ENCODE measurements around the gene SDK1.
A peak's percentile ranks its signal among the peaks of the same experiment; 100 is the strongest.
"Not testable (repeated sequence)": the region's sequence is repeated elsewhere in the genome, so short reads cannot be mapped to it uniquely, and the experiment has no call there.

The SDK1 gene

GRCh38 chr7:3682028-3682710 lies 381.1 kb downstream of the SDK1 start:
- no peak for DNase-seq

DNA sequence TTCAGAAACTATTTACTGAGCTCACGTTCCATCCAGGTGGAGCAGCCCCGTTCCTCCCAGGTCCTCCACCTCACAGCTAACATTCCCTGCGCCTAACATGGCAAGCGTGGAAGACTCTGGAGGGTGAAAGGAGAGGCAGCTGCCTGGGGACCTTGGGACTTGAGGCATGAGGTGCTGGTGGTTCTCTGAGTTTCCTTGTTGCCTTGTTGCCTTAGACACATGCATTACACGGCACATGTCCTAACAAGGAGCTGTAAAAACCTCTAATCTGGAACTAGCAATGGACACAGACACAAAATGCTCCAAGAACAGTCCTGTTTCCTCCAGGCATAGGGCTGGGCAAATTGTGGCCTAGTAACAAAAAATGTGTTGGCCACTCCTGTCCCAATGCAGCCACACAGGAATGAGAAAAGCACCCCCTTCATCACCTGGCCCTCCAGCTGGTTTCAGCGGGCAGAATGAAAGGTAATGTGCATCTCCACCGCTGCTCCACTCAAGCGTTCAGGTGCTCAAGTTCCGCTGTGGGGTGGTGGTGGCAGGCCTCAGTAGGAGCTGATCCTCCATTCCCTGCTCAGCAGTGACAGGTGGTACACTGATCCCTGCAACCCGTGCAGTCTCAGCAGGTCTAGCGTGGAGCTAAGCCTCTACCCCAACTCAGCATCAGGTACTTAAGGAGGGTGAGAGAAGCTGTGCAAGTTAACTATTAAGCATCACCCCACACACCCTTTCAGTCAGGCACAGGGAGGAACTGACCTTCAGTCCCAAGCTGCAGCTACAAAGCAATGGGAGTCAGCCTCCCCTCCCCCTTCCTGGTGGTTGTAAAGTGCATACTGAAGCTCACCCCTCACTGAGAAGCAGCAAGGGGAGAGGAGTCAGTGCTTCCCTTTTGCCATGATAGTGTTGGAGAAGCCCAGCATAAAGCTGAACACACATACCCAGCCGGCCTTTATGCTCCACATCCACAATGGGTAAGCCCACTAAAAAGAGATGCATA lies 382.8 kb downstream of the SDK1 start:
- no peak for DNase-seq

DNA sequence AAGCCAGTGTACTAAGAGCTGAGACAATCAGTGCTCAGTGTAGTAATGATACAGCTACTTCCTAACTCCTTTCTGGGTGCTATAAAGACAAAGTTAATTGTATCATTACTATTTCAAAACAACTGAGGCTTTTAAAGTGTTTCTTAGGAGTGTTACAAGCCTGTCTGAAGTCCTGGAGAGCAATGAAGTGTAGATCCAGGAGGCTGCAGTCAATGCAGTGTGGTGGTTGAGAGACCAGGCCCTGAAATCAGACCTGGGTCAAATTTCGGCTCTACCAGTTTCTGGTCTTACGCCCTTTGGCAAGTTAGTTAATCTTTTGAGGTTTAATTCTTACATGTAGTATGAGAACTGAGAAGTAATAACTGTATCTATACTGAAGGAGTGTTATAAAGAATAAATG lies 387.0 kb downstream of the SDK1 start:
- DNase-seq: no peak

DNA sequence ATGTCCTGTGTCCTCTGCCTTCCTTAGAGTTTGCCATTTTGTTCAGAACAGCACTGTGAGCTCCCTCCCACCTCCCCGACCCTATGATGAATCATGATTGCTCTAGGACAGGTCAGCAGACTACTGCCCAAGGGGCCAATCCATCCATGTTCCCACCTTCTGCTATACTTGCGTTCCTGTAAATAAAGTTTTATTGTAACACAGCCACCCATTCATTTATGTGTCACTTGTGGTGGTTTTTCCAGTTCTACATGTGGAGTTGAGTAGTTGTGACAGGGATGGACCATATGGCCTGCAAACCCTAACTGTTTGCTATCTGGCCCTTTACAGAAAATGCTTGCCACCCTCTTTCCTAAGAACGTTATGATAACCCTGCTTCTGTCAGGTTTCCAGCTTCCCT lies 387.8 kb downstream of the SDK1 start:
- DNase-seq: no peak

DNA sequence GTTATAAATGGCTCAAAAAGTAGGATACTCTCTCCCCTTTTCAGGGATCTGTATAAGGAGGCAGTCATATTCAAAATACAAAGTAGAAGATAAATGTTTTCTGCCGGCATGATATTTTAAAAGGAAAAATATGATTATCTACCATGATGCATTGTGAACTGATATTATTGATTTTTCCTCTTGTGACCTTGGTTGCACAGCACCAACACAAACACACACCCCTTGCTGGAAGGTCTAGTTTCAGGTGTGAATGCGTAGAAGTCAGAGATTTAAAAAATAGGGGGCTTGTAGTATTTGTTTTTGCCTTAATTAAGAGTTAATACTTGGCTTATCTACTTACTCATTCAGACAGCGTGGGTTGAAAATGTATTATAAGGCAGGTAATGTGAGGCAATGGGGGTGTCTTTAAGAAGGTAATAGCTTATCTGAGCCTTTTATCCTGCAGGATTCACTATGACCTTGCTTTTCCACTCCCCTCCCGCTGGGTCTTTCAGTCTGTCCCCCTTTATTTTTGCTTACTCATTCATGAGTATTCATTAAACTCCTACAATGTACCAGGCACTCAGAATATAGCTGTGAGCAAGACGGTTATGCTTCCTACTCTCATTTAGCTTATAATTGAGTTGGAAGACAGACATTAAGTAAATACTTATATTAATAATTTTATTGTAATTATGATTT lies 390.6 kb downstream of the SDK1 start:
- DNase-seq: no peak

- DNase-seq: no peak
Observed at GRCh38 chr7:3695602-3696001, 394.6 kb downstream of the SDK1 start.

GRCh38 chr7:3696113-3696512 lies 395.1 kb downstream of the SDK1 start:
- DNase-seq: no peak

- peak; percentile 16 for DNase-seq
Observed at GRCh38 chr7:3697472-3697871, 396.4 kb downstream of the SDK1 start.

DNA sequence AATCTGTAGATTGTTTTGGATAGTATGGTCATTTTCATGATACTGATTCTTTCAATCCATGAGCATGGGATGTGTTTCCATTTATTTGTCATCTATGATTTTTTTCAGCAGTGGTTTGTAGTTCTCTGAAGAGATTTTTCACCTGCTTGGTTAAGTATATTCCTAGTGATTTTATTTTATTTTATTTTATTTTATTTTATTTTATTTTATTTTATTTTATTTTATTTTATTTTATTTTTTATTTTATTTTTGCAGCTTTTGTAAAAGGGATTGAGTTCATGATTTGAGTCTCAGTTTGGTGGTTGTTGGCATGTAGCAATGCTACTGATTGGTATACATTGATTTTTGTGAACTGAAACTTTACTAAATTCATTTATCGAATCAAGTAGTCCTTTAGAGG lies 404.2 kb downstream of the SDK1 start:
- no peak for DNase-seq

GRCh38 chr7:3706091-3706490 lies 405.0 kb downstream of the SDK1 start:
- DNase-seq: not testable (repeated sequence)

DNA sequence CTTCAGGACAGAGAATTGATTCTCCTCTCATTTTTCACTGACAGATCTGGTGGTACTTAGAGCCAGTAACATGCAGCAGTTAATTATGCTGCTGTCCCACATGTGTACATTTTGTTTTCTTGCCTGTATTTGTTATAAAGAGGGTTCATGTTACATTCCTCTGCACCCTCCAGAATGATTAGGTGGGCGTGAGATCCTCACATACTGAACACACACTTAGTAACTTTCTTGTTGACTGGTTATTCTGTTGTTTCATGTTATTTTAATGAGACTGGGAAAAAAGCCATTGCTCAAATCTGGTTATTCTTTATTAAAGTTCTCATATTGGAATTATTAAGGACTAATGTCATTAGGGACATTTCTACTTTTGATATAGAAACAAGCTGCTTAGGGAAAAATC lies 409.1 kb downstream of the SDK1 start:
- DNase-seq: no peak

DNA sequence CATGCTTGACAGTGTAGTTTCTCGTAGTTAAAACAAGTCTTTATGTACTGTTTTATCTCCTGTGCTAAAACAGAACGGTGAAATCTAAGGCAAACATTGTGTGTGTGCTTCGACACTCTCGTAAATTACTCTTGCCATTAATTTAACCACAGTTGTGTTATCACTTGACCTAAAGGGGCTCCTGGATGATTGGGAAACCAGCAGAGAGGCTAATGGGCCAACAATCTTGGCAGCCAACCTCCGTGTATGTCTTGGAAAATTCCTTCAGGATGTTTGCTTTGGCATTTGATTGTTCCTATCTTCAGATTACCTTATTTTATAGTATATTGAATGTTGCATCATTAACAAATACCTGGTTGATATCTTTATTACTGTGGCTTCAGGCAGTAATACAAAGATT lies 409.5 kb downstream of the SDK1 start:
- no peak for DNase-seq

DNA sequence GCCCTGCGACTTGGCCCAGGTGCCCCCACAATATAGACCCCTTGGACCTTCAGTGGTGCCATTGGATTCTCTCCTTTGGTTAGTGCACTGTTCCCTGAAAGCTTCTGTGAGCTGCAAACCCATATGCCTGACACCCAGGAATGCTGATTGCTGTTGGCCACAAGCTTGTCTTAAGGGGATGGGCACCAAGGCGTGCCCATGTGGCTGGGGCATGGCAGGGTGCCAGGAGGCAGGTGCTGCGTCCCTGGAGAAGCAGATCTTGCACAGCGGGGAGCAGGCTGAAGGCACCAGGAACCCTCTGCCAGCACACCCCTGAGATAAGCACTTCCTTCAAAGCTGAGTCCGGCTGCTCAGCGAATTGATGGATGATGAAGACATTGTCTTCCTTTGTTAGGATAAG lies 411.8 kb downstream of the SDK1 start:
- no peak for DNase-seq

DNA sequence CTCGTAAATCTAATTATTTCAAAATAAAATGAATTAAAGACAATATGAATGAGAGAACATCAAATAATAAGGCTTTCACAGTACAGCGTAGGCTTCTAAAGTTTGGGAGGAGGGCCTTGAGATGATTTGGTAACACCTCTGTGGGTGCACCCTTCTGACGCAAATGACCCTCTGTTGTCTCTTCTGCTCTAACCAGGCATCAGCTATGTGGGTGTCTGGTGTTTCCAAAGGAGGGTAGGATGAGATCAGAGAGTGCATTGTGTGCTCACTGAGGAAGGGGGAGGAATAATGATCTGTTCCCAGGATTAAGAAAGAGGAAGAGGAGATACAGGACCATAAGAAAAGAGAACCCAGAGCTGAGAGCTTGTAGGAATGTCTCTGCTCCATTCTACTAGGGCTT lies 420.4 kb downstream of the SDK1 start:
- peak; percentile 9 for DNase-seq

DNA sequence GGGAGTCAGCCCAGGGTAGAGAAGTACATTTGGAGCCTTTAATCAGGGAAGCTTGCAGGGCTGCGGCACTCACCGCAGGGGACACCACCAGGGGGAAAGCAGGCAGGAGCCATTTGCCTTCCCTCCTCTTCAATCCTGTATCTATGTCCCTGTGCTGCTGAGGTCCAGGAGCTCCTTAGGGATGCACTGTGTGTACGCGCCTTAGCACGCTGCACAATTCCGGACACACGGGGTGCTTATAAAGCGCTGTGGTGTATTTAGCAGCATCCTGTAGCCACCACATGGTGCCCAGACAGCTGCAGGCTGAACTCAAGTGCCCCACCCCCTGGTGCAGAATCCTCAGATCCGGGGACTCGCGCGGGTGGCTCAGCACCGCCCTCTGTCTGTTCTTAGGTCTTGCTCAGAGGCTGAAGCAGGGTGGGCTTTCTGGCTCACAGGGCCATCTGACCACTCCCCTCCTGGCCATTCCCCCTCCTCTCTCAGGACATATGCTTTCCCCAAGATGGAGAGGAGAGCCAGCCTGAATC lies 421.4 kb downstream of the SDK1 start:
- DNase-seq: peak; percentile 54

GRCh38 chr7:3725155-3726059 lies 424.4 kb downstream of the SDK1 start:
- DNase-seq: no peak

DNA sequence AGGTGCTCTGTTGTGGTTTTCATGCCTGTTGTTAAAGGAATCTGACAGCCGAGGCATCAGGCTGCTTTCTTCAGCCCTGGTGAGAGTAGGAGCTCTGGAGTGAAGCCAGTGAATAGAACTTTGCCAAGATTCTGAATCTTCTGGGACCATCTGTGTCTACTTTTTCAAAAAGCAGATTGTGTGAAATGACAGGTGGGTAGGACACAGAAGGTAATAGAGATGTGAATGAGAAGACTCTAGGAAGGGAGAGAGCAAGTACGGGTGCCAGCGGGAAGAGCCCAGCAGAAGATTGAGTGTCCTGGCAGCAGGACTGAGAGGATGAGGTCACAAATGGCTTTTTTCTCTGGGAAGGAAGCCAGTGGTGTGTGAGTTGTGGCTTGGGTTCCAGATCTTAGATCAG lies 429.2 kb downstream of the SDK1 start:
- no peak for DNase-seq

- no peak for DNase-seq
Observed at GRCh38 chr7:3732395-3733005, 431.4 kb downstream of the SDK1 start.

GRCh38 chr7:3733541-3734140 lies 432.6 kb downstream of the SDK1 start:
- peak; percentile 84 for DNase-seq

DNA sequence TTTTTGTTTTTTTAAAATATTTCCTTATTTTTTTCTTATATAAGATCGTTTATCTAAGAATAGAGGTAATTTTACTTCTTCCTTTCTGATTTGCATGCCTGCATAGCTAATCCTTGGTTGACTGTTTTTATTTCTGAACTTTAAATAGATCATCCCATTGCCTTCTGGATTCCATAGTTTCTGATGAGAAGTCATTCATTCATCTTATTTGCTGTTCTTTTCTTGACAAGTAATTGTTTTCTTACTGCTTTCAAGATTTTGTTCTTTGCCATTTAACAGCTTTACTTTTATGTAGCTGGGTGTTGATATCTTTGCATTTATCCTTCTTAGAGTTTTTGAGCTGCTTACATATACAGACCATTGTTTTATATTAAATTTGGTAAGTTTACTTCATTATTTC lies 437.9 kb downstream of the SDK1 start:
- peak; percentile 19 for DNase-seq

GRCh38 chr7:3739983-3740382 lies 438.9 kb downstream of the SDK1 start:
- DNase-seq: no peak
